ENCODE measurements around the gene CDKN2C.
"Not testable (repeated sequence)": the region's sequence is repeated elsewhere in the genome, so short reads cannot be mapped to it uniquely, and the experiment has no call there.

CDKN2C gene

DNA sequence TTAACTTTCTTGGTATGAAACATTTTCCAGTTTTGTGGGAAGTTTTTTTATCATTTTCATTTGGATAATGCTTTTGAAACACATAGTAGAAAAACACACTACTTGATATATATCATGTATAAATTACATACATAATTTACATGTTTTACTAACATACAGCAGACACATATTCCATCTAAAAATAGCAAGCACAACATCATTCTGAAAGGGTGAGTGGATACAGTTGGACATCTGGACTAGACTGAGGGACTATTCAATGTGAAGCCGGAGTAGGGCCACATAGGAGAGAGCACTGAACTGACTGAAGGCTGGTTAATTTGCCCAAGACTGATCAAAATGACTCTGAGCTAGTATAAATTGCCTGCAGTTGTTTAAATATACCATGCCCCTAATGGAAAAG lies 11.7 kb downstream of the CDKN2C start:
- DNase-seq, result no peak

DNA sequence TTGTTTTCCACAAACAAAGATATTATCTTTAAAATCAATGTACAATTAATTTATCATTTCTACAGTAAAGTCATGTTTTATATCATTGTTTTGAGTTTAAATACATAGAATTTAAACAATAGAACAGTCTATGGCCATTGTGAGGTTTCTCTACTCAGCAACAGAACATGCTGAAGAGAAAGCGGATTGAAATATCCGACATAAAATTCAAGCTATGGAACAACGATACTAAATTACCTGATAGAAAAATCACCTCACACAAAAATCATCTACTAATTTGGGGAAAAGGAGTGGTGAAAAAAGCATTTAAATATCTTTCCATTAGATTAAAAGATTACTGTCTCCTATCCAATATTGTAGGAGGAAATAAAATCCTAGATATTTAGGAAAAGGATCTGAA lies 12.6 kb downstream of the CDKN2C start:
- no peak for DNase-seq

DNA sequence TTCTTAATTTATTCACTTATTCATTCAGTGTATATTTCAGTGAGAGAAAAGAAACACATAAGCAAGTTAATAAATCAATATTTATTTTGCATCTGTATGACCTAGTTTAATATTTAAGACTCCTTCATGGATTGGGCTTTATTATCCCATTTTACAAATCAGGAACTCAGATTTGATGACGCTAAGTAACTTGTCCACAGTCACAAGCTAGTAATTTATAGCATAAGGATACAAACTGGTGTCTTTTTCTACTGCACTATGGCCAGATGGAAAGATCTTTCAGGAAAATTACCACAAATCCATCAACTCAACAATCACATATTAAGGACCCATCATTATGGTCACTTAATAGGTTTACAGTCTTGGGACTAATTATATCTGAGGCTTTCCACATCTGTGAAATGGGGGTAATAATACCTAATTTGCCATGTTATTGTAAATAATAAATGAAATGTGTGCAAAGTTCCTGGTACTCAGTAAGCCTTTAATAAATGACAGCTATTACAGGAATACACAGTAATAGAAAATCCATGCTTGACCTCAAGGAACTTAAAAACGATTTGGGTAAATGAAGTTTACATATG lies 13.3 kb downstream of the CDKN2C start:
- DNase-seq, result no peak

DNA sequence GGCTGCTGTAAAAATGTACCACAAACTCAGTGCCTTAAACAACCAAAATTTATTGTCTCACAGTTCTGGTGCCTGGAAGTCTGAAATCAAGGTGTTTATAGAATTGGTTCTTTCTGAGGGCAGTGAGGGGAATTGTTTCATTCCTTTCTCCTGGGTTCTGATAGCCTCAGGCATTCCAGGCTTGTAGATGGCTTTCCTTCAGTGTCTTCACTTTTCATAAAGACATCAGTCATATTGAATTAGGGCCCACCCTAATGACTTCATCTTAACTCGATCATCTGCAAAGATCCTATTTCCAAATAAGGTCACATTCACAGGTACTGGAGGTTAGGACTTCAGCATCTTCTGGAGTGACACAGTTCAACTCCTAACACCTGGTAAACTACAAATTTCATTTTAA lies 15.0 kb downstream of the CDKN2C start:
- no peak for DNase-seq

DNA sequence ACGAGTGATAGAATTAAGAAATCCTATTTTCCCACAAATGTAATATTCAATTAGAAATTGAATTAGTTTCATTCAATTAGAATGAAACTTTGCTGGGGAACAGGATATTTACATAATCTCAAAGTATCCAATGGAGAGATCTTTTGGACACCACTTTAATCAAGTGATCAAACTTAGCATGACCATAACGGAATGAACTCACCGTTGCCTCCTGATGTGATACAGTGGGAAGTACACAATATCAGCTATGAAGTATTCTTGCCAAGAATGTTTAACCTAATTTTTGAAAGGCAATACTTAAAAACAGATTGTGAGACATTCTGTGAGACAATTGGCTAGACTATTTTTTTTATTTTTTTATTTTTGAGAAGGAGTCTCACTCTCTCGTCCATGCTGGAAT lies 16.6 kb downstream of the CDKN2C start:
- DNase-seq, result no peak

DNA sequence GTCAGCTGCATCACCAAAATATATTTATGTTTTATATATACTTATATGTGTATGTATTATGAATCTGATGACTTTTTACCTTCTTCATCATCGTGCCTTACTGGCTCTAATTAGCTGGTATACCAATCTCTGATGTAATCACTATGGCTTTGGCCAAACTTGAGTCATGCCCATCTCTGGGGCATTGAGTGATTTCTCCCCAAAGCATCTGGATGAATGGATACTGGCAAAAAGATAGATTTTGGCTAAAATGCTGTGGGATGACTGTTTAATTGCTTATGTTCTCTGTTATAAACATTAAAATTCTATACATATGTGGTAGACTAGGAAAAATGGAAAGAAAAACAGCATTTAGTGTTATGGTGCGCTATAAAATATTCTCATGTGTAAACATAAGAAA lies 19.6 kb downstream of the CDKN2C start:
- DNase-seq, result no peak

DNA sequence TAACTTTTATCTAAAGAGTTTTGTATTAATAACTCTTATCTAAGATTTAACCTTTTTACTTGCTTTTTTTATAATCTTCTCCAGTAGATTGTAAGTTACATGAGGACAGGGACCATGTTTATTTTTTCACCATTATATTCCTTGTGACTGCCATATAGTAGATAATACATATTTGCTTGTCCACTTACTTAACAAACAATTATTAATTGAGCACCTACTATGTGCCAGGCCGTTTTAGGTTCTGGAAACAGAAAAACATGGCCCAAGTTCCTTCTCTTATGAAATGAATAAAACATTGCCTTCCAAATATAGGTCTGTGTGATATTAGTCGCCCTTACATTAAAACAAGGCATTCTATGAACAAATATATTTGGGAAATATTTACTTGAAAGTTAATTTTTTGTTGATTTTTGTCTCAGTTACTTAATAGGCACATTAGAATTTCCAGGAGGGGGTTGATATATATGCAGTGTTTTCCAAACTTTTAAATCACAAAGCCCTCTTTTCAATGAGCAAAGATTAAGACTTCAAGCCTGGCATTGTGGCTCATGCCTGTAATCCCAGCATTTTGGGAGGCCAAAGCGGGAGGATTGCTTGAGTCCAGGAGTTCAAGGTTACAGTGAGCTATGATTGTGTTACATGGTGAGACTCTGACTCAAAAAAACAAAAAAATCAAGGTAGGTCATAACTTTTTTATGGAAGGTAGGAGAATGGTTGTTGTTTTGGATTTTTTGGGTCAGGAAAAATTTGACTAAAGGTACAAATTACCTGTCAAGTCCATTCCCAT lies 22.7 kb downstream of the CDKN2C start:
- DNase-seq, result no peak

DNA sequence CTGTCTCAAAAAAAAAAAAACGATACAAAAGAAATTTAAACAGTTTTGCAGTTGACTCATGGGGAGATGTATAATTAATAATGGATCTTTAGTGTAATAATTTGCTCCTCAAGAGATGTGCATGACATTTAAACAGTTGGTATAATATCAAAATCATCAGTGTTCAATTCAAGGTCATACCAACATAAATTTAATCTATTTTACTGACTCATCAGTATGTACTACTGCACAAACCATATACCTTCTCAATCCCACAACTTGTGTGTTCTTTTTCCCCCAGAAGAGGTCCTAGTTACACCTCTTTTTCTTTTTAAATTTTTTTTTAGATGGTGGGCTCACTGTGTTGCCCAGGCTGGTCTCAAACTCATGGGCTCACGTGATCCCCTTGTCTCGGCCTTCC lies 23.6 kb downstream of the CDKN2C start:
- DNase-seq, result no peak

DNA sequence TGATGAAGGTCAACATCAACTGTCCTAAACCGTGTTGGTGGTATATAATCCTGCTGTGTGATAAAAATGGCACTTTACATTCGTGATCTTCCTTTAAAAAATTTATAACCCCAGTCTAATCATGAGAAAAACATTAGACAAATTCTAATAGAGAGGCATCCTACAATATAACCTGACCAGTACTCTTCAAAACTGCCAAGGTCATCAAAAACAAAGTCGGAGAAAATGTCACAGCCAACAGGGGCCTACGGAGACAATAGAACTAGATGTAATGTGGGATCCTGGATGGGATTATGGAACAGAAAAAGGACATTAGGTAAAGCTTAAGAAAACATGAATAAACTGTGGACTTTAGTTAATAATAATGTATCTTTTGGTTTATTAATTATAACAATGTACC lies 25.0 kb downstream of the CDKN2C start:
- DNase-seq, result no peak

DNA sequence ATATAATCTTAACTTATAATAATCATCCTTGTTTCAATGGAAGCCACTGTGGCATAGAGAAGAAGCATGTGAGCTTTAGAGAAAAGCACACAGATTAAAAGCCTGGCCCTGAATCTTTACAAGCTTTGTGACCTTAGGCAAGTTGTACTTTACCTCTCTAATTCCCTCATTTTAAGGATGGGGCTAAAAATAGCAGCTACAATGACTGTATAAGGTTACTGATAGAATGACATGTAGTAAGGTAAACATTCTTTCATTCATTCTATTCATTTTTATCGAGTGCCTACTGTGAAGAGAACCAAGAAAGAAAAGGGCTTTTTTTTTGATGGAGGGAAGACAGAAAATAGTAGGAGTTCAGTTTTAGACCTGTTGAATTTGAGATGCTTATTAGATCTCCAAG lies 25.6 kb downstream of the CDKN2C start:
- DNase-seq, result no peak

DNA sequence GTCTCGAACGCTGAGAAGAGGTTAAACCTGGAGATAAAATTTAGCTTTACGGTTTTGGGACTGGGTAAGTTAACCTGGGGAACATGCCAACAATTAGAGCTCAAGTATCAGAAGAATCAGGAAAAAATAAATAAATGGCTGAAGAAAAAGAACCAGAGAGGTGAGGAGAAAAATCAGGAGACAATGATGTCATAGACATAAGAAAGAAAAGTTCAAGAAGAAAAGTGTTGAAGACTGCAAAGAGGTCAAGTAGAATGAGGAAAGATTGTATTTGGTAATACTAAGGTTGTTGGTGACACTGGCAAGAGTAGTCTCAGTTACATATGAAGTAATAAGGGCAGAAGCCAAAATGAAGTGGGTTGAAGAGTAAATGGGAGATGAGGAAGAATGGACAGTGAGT lies 26.0 kb downstream of the CDKN2C start:
- DNase-seq, result no peak

DNA sequence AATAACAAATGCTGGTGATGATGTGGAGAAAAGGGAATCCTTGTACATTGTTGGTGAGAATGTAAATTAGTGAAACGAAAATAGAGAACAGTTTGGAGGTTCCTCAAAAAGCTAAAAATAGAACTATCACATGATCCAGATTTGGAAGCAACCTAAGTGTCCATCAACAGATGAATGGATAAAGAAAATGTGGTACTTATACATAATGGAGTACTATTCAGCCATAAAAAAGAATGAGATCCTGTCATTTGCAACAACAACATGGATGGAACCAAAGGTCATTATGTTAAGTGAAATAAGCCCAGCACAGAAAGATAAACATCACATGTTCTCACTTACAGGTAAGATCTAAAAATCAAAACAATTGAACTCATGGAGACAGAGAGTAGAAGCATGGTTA lies 29.3 kb downstream of the CDKN2C start:
- DNase-seq, result not testable (repeated sequence)

DNA sequence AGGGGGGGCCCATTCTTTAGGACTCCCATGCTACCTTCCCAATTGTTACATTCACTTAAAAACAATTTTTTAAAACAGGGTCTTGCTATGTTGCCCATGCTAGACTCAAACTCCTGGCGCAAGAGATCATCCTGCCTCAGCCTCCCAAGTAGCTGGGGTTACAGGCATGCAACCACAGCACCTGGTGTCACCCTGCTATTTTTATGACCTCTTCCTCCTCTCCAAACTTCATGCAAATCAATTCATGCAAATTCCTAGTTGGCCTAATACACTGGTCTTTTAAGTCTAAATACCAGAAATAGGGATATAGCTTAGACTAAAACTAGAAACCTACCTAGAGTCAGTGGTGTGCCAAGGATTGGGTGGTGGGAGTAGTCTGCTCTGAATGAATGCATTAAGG lies 30.1 kb downstream of the CDKN2C start:
- no peak for DNase-seq

DNA sequence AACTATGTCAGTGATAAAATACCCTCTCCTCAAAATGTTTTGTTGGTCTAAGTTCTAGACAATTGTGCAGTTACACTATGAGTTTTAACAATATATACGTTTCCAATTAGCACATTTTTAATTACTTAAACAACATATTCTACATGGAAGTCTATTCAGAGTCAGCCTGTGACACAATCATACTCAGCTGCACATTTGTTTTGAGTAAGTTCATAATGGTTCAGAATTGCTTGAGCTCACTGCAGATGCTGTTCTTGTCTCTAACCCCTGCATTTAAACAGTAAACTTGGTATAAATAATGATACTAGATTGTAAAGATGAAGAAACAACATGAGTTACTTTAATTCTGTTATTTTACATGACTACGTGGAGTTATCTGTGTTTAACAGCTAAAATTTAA lies 30.6 kb downstream of the CDKN2C start:
- no peak for DNase-seq

DNA sequence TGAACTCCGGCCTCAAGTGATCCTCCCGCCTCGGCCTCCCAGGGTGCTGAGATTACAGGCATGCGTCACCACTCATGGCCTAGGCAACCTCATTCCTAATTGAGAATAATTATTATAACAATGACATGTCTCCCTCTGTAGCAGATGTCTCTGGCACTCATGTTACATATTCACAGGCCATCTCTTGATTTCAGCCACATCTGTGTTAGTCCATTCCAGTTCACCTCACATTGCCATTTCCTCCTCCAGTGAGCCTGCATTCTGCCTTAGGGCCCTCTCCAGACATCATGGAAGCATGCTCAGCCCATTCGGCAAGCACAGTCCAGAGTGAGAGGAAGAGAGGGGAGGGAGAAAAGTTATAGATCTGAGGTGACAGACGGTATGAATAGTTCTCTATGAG lies 32.5 kb downstream of the CDKN2C start:
- DNase-seq, result no peak

DNA sequence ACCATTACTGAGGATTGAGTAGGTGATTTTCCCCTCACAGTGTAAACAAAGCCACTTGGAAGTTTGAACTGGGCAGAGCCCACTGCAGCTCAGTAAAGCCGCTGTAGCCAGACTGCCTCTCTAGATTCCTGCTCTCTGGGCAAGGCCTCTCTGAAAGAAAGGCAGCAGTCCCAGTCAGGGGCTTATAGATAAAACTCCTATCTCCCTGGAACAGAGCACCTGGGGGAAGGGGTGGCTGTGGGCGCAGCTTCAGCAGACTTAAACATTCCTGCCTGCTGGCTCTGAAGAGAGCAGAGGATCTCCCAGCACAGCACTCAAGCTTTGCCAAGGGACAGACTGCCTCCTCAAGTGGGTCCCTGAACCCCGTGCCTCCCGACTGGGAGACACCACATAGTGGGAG lies 35.5 kb downstream of the CDKN2C start:
- DNase-seq, result not testable (repeated sequence)

DNA sequence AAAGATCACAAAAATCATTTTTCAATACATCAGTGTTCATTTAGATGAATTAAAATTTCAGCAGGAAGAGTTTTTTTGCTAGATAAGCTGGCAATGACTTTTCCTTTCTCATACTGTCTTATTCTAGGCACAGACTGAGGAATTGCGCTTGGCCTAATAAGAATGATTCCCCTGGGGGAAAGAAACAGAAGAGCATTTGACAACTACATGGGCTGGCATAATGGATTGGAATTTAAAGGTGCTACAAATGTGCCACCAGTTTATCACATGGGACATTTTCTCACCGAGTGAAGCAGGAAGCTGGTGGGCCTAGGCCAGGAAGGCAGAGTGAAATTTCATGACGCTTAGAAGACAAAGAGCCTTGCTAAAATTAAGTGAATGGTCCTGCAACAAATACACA lies 39.3 kb downstream of the CDKN2C start:
- DNase-seq, result no peak

DNA sequence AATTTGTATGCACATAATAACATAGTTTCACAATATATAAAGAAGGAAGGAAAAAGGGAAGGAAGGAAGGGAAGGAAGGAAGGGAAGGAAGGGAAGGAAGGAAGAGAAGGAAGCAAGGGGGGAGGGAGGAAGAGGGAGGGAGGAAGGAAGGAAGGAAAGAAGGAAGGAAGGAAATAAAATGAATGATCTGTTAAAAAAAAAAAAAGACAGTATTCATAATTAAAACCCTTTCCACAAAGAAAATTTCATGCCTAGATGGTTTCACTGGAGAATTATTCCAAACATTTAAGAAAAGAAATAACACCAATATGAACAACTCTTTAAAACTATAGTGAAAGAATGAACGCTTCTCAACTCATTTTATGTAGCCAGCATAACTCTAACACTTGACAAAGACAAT lies 44.8 kb downstream of the CDKN2C start:
- DNase-seq, result no peak

DNA sequence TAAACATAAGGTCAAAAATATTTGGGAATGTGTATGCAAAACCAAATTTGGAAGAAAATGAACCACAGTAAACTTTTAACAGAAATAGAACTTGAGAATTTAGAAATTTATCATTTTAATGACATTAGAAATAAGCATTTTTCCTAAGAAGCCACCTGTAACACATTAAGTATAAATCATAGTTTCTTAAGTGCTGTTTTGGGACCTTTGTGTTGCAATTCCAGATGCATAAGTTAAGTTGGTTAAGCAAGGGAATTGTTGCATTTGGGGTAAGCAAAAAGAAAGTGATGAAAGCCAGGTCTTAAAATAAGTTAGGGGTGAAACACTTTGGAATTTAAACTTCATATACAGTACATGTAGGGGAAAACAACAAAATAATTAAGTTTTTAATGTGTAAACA lies 49.8 kb downstream of the CDKN2C start:
- DNase-seq, result no peak
